ENCODE measurements around the gene PLAGL2. TPM values are rescaled to one million over a fixed set of nuclear protein-coding genes. Genes with fewer than 3 reads are reported as not detected.

Gene PLAGL2
- total and polyA plus RNA-seq, 2 of the 8 experiments (the other 6 are each of a cell fraction or from before 2014, with no cell fraction given): 20.6 to 25.4 TPM

DNA sequence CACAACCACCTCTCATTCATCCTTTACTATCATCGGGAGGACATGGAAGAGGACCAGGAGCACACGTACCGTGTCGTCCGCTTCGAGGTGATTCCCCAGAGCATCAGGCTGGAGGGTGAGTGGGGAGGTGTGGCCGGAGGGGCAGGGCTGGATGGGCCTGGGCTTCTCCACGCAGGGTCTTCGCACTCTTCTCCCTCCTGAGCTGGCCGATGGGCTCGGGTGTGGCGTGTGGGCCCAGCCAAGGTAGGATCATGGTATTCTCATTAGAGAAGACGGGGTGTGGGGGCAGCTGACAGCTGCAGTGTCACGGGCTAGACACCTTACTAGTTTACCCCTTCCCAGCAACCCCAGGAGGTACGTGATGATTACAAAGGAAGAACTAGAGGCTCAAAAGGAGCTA, 64.6 kb downstream of the PLAGL2 start:
- 94% methylated on average over 15 of the region's 15 CpGs; no CpG with 5 or more reads in 1 of the 2 experiments for WGBS, 2 experiments (ENCODE audit: extremely low coverage in 1 of 2, insufficient coverage in 1 of 2, insufficient read length in 1 of 2, insufficient replicate concordance in 2 of 2, low coverage in 1 of 2, low lambda C conversion rate in 2 of 2, missing lambda C conversion rate in 1 of 2)
- Histone ChIP-seq H3K18ac (ENCODE audit: extremely low read depth, low read length) (no peak overlapping the region), H4K8ac (ENCODE audit: extremely low read depth, insufficient read depth, low read length) (no peak overlapping the region), H4K20me1 (replicated peaks in 1 of 2; ENCODE audit: control insufficient read depth in 1 of 2, insufficient read depth in 2 of 2, low read length in 2 of 2) (peaks cover 0 to 1% of the 10 kb centered on the region in 2 experiments), H3K9ac (replicated peaks in 1 of 4; ENCODE audit: extremely low read depth in 1 of 4, low read depth in 3 of 4, low read length in 3 of 4) (no peak overlapping the region), H4K91ac (replicated peaks; ENCODE audit: insufficient read length, low read length) (no peak overlapping the region), H3K27me3 (replicated peaks in 1 of 4; ENCODE audit: control insufficient read depth in 3 of 4, extremely low read depth in 1 of 4, insufficient read depth in 3 of 4, low read length in 3 of 4) (no peaks in the 10 kb centered on the region; a peak in 1 of 7 replicates), H3K79me2 (ENCODE audit: control insufficient read depth in 1 of 2, insufficient read depth in 2 of 2, low read length in 2 of 2) (no peaks in the 10 kb centered on the region), H3K36me3 (ENCODE audit: control insufficient read depth in 2 of 4, insufficient read depth in 4 of 4, low read length in 3 of 4) (peaks cover 52 to 69% (median 60%) of the 10 kb centered on the region in 4 experiments), H2BK12ac (ENCODE audit: low read depth, low read length) (no peak overlapping the region), H2BK120ac (replicated peaks; ENCODE audit: low read depth, low read length) (no peak overlapping the region), H3K14ac (ENCODE audit: insufficient read length) (no peak overlapping the region), H3K9me3 (ENCODE audit: insufficient read depth in 2 of 2, low read depth in 1 of 2, low read length in 1 of 2) (no peaks in the 10 kb centered on the region), H3K79me1 (ENCODE audit: low read depth, low read length) (no peaks in the 10 kb centered on the region), H3K4me2 (ENCODE audit: insufficient read depth in 1 of 2, low read depth in 2 of 2, low read length in 2 of 2) (no peak overlapping the region), H3K23ac (ENCODE audit: insufficient read length) (no peak overlapping the region), H4K5ac (ENCODE audit: insufficient read length, low read depth, low read length) (no peak overlapping the region), H2BK20ac (ENCODE audit: low read length) (no peak overlapping the region), H3K56ac (replicated peaks; ENCODE audit: insufficient read length, low read depth, low read length) (no peak overlapping the region), H3K27ac (ENCODE audit: low read depth, low read length) (no peak overlapping the region), H2BK5ac (ENCODE audit: low read depth, low read length) (no peak overlapping the region), H3K4me3 (ENCODE audit: extremely low read depth in 1 of 4, insufficient read depth in 2 of 4, low read depth in 3 of 4, low read length in 4 of 4) (no peak overlapping the region), H2BK15ac (ENCODE audit: low read length) (no peak overlapping the region), H3K4me1 (replicated peaks in 1 of 4; ENCODE audit: control insufficient read depth in 3 of 4, insufficient read depth in 4 of 4, low read length in 3 of 4) (no peaks in the 10 kb centered on the region), H2AK5ac (ENCODE audit: low read depth, low read length) (no peak overlapping the region), H3K4ac (replicated peaks; ENCODE audit: insufficient read length, low read depth, low read length) (no peak overlapping the region), H2AFZ (ENCODE audit: low read length) (no peak overlapping the region), H3K23me2 (ENCODE audit: low read depth, low read length) (no peaks in the 10 kb centered on the region)
- POLR2A ChIA-PET (ENCODE audit: partially characterized antibody): no interaction called here
- CTCF ChIA-PET (ENCODE audit: partially characterized antibody): interaction anchor here (0.9 to 1.3 kb wide), 2 partner anchors 12 to 112 kb away, joined by 3 to 4 read pairs; no protein-coding TSS in a partner anchor
- no peak for DNase-seq (ENCODE audit: low read depth in 1 of 2, low spot score in 2 of 2)
- FAIRE-seq: no peak
- TF ChIP-seq CBX5 (IDR thresholded peaks at IDR 0.05; ENCODE audit: low read depth, low read length) (no peak), SP1 (IDR thresholded peaks at IDR 0.05; ENCODE audit: low read depth, low read length) (no peak), TEAD4 (IDR thresholded peaks at IDR 0.05; ENCODE audit: low read depth, low read length) (no peak), EP300 (IDR thresholded peaks at IDR 0.05; ENCODE audit: borderline replicate concordance in 1 of 2, low read depth in 2 of 2, low read length in 2 of 2) (no peak), HDAC6 (IDR thresholded peaks at IDR 0.05; ENCODE audit: low read depth, low read length) (no peak), YY1 (IDR thresholded peaks at IDR 0.05; ENCODE audit: low read depth, low read length) (no peak)

Data from H1 (cell line).